HG03135 (cell line): ENCODE data around the gene EGR4.
"Not testable (repeated sequence)": the region's sequence is repeated elsewhere in the genome, so short reads cannot be mapped to it uniquely, and the experiment has no call there.

Experiments used
- ATAC-seq: cut with Tn5 transposase; IDR thresholded peaks from one replicate; pipeline ENCODE4 v1.9.1; 2021; ENCODE audit warnings: mild to moderate bottlenecking, moderate library complexity; ENCODE audit not compliant: unreplicated experiment

EGR4 gene

GRCh38 chr2:73264332-73264606 lies 29.1 kb downstream of the EGR4 start:
- ATAC-seq: no peak

- no peak for ATAC-seq
Measured at GRCh38 chr2:73263540-73264331, 29.6 kb downstream of the EGR4 start.

- ATAC-seq: not testable (repeated sequence)
Measured at GRCh38 chr2:73262691-73263429, 30.5 kb downstream of the EGR4 start.

GRCh38 chr2:73262108-73262651 lies 31.2 kb downstream of the EGR4 start:
- no peak for ATAC-seq

GRCh38 chr2:73260338-73260984 lies 32.9 kb downstream of the EGR4 start:
- no peak for ATAC-seq

- ATAC-seq: no peak
Measured at GRCh38 chr2:73259704-73260337, 33.5 kb downstream of the EGR4 start.

- ATAC-seq: no peak
Measured at GRCh38 chr2:73259276-73259675, 34.1 kb downstream of the EGR4 start.

- no peak for ATAC-seq
Measured at GRCh38 chr2:73258913-73259215, 34.5 kb downstream of the EGR4 start.

GRCh38 chr2:73258186-73258912 lies 35.0 kb downstream of the EGR4 start:
- ATAC-seq: no peak

- no peak for ATAC-seq
Measured at GRCh38 chr2:73257425-73258125, 35.8 kb downstream of the EGR4 start.

GRCh38 chr2:73257021-73257420 lies 36.3 kb downstream of the EGR4 start:
- ATAC-seq: no peak

GRCh38 chr2:73256618-73256922 lies 36.8 kb downstream of the EGR4 start:
- ATAC-seq: no peak

- no peak for ATAC-seq
Measured at GRCh38 chr2:73255907-73256617, 37.3 kb downstream of the EGR4 start.

- ATAC-seq: no peak
Measured at GRCh38 chr2:73255007-73255644, 38.2 kb downstream of the EGR4 start.

- ATAC-seq: no peak
Measured at GRCh38 chr2:73254343-73255006, 38.9 kb downstream of the EGR4 start.

GRCh38 chr2:73253901-73254300 lies 39.4 kb downstream of the EGR4 start:
- no peak for ATAC-seq

- ATAC-seq: no peak
Measured at GRCh38 chr2:73253400-73253799, 39.9 kb downstream of the EGR4 start.

- no peak for ATAC-seq
Measured at GRCh38 chr2:73252238-73253027, 40.9 kb downstream of the EGR4 start.
